Measurements from ENCODE around the gene PRORP. TPM values are rescaled to one million over a fixed set of nuclear protein-coding genes. Genes with fewer than 3 reads are reported as not detected.
"Not testable (repeated sequence)": the region's sequence is repeated elsewhere in the genome, so short reads cannot be mapped to it uniquely, and the experiment has no call there.

Gene PRORP
- total and polyA plus RNA-seq, 2 donors from 2014 or later = 25.1 to 35.6 TPM

GRCh38 chr14:35079742-35080141 lies 42.6 kb upstream of the PRORP start:
- intact Hi-C loops (cut with DNase I) = no loop called here
- FAIRE-seq (no peak), DNase-seq (no peak)
- Histone ChIP-seq H3K9ac (ENCODE audit: low read length in 3 of 3) (no peak overlapping the region), H3K4me3 (ENCODE audit: low read length in 3 of 3) (no peak overlapping the region), H3K4me1 (ENCODE audit: control insufficient read depth in 2 of 3, insufficient read depth in 2 of 3, low read depth in 1 of 3, low read length in 3 of 3) (no peaks in the 10 kb centered on the region), H3K27ac (ENCODE audit: low read depth in 2 of 2, low read length in 2 of 2) (no peak overlapping the region), H3K9me3 (ENCODE audit: control insufficient read depth in 2 of 3, insufficient read depth in 1 of 3, low read length in 3 of 3) (no peaks in the 10 kb centered on the region), H3K36me3 (ENCODE audit: control insufficient read depth in 2 of 3, insufficient read depth in 3 of 3, low read length in 3 of 3) (peaks cover 0 to 35% (median 14%) of the 10 kb centered on the region in 3 donors), H3K27me3 (ENCODE audit: control insufficient read depth, insufficient read depth, low read length) (no peaks in the 10 kb centered on the region)
- TF ChIP-seq, protein P1, sequence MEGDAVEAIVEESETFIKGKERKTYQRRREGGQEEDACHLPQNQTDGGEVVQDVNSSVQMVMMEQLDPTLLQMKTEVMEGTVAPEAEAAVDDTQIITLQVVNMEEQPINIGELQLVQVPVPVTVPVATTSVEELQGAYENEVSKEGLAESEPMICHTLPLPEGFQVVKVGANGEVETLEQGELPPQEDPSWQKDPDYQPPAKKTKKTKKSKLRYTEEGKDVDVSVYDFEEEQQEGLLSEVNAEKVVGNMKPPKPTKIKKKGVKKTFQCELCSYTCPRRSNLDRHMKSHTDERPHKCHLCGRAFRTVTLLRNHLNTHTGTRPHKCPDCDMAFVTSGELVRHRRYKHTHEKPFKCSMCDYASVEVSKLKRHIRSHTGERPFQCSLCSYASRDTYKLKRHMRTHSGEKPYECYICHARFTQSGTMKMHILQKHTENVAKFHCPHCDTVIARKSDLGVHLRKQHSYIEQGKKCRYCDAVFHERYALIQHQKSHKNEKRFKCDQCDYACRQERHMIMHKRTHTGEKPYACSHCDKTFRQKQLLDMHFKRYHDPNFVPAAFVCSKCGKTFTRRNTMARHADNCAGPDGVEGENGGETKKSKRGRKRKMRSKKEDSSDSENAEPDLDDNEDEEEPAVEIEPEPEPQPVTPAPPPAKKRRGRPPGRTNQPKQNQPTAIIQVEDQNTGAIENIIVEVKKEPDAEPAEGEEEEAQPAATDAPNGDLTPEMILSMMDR (IDR thresholded peaks at IDR 0.05; ENCODE audit: borderline replicate concordance, extremely low read depth, insufficient read depth) = no peak

- no peaks in the 10 kb centered on the region for H3K27me3 ChIP-seq (ENCODE audit: control insufficient read depth, insufficient read depth, low read length)
- TF ChIP-seq, protein P1 (IDR thresholded peaks at IDR 0.05; ENCODE audit: borderline replicate concordance, extremely low read depth, insufficient read depth) = no peak
- intact Hi-C loops (cut with DNase I) = no loop called here
- no peak for DNase-seq
- H3K27ac ChIP-seq (ENCODE audit: low read depth in 2 of 2, low read length in 2 of 2) = no peak overlapping the region
- H3K9me3 ChIP-seq (ENCODE audit: control insufficient read depth in 2 of 3, insufficient read depth in 1 of 3, low read length in 3 of 3) = no peaks in the 10 kb centered on the region
- no peak overlapping the region for H3K9ac ChIP-seq (ENCODE audit: low read length in 3 of 3)
- FAIRE-seq = no peak
- no peak overlapping the region for H3K4me3 ChIP-seq (ENCODE audit: low read length in 3 of 3)
- H3K4me1 ChIP-seq (ENCODE audit: control insufficient read depth in 2 of 3, insufficient read depth in 2 of 3, low read depth in 1 of 3, low read length in 3 of 3) = no peaks in the 10 kb centered on the region
- H3K36me3 ChIP-seq (ENCODE audit: control insufficient read depth in 2 of 3, insufficient read depth in 3 of 3, low read length in 3 of 3) = peaks cover 0 to 46% (median 13%) of the 10 kb centered on the region in 3 donors
These were observed 38.7 kb upstream of the PRORP start for GRCh38 chr14:35083530-35084150.

DNA sequence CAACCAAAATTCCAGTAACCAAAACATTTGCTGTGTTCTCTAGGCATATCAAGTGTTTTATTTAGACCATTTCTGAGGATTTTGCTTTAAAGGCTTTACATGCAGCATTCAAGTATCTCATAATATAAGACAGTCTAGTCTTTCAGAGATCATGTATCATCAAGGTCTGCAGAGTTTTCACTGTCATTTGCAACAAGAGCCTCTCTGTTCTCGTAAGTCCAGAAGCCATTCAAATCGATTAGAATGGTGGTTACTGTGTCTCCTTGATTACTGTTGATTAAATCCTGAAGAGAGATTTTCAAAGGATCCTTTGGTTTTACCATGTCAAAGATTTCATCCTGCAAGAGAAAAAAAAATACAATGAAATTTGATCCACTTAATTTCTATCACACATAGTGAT lies 36.9 kb upstream of the PRORP start:
- intact Hi-C loops (cut with DNase I) = no loop called here
- Histone ChIP-seq H3K27me3 (ENCODE audit: control insufficient read depth, insufficient read depth, low read length) (no peaks in the 10 kb centered on the region), H3K4me1 (ENCODE audit: control insufficient read depth in 2 of 3, insufficient read depth in 2 of 3, low read depth in 1 of 3, low read length in 3 of 3) (no peaks in the 10 kb centered on the region), H3K27ac (ENCODE audit: low read depth in 2 of 2, low read length in 2 of 2) (no peak overlapping the region), H3K9ac (ENCODE audit: low read length in 3 of 3) (no peak overlapping the region), H3K36me3 (ENCODE audit: control insufficient read depth in 2 of 3, insufficient read depth in 3 of 3, low read length in 3 of 3) (peaks cover 0 to 38% (median 2%) of the 10 kb centered on the region in 3 donors), H3K9me3 (ENCODE audit: control insufficient read depth in 2 of 3, insufficient read depth in 1 of 3, low read length in 3 of 3) (no peaks in the 10 kb centered on the region), H3K4me3 (ENCODE audit: low read length in 3 of 3) (no peak overlapping the region)
- DNase-seq (no peak), FAIRE-seq (no peak)
- TF ChIP-seq, protein P1 (IDR thresholded peaks at IDR 0.05; ENCODE audit: borderline replicate concordance, extremely low read depth, insufficient read depth) = no peak

GRCh38 chr14:35088514-35088913 lies 33.8 kb upstream of the PRORP start:
- H3K9me3 ChIP-seq (ENCODE audit: control insufficient read depth in 2 of 3, insufficient read depth in 1 of 3, low read length in 3 of 3) = no peaks in the 10 kb centered on the region

DNA sequence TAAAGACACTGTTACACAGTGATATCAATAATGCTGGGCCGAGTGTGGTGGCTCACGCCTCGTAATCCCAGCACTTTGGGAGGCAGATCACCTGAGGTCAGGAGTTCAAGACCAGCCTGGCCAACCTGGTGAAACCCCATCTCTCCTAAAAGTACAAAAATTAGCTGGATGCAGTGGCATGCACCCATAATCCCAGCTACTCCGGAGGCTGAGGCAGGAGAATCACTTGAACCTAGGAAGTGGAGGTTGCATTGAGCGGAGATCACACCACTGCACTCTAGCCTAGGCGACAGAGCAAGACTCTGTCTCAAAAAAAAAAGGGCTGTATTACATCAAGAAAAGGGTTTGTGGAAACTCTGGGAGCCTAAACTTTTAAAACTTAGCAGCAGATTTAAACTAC lies 27.7 kb upstream of the PRORP start:
- H3K4me1 ChIP-seq (ENCODE audit: control insufficient read depth in 2 of 3, insufficient read depth in 2 of 3, low read depth in 1 of 3, low read length in 3 of 3); H3K27ac ChIP-seq (ENCODE audit: low read depth in 2 of 2, low read length in 2 of 2); DNase-seq; H3K4me3 ChIP-seq (ENCODE audit: low read length in 3 of 3); H3K27me3 ChIP-seq (ENCODE audit: control insufficient read depth, insufficient read depth, low read length); intact Hi-C loops (cut with DNase I); FAIRE-seq; H3K9ac ChIP-seq (ENCODE audit: low read length in 3 of 3); H3K9me3 ChIP-seq (ENCODE audit: control insufficient read depth in 2 of 3, insufficient read depth in 1 of 3, low read length in 3 of 3): not testable (repeated sequence)
- H3K36me3 ChIP-seq (ENCODE audit: control insufficient read depth in 2 of 3, insufficient read depth in 3 of 3, low read length in 3 of 3) = peaks cover 2 to 21% (median 4%) of the 10 kb centered on the region in 3 donors

More at GRCh38 chr14:35088514-35088913, 33.8 kb upstream of the PRORP start:
- Histone ChIP-seq H3K36me3 (ENCODE audit: control insufficient read depth in 2 of 3, insufficient read depth in 3 of 3, low read length in 3 of 3) (peaks cover 0 to 31% (median under 1%) of the 10 kb centered on the region in 3 donors), H3K27me3 (ENCODE audit: control insufficient read depth, insufficient read depth, low read length) (no peaks in the 10 kb centered on the region), H3K4me3 (ENCODE audit: low read length in 3 of 3) (no peak overlapping the region), H3K27ac (ENCODE audit: low read depth in 2 of 2, low read length in 2 of 2) (no peak overlapping the region), H3K9ac (ENCODE audit: low read length in 3 of 3) (no peak overlapping the region), H3K4me1 (ENCODE audit: control insufficient read depth in 2 of 3, insufficient read depth in 2 of 3, low read depth in 1 of 3, low read length in 3 of 3) (no peaks in the 10 kb centered on the region)
- FAIRE-seq (no peak), DNase-seq (no peak)
- intact Hi-C loops (cut with DNase I) = no loop called here
- TF ChIP-seq, protein P1 (IDR thresholded peaks at IDR 0.05; ENCODE audit: borderline replicate concordance, extremely low read depth, insufficient read depth) = no peak
